Effector CD4-positive, alpha-beta T cell (primary cell): ENCODE data around the gene DHDDS.
"Not testable (repeated sequence)": the region's sequence is repeated elsewhere in the genome, so short reads cannot be mapped to it uniquely, and the experiment has no call there.

Experiments used
- DNase-seq: peaks from one replicate; pipeline ENCODE4 v3.0.0-alpha.2; 2020

Gene DHDDS

DNA sequence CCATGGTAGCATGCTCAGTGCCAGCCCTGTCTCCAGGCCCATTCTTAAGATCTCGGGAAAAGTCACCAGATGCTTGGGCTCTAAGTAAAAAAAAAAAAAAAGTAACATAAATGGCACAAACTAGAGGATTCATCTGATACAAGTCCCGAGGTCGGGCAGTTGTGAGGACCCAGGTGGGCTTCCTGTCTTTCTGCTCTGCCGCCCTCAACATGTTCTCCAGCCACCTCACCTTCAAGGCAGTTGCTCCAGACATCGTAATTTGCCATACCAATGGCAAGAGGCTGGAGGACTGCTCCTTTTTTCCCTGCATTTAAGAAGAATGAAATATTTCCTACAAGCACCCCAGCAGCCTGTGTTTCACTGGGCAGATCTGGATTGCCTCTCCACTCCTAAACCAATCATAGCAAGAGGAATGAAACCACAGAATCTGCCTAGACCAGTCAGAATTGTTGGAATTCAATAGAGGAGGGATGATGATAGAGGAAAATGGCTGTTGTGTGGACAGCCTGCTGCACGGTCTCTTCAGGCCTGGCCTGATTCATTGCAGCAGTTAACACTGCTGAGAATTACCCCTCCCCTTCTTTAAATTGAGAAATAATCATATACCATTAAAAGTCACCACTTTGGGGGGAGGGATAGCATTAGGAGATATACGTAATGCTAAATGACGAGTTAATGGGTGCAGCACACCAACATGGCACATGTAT, 45.5 kb downstream of the DHDDS start:
- DNase-seq: no peak

- DNase-seq: no peak
Observed at GRCh38 chr1:26478159-26478558, 46.0 kb downstream of the DHDDS start.

GRCh38 chr1:26478988-26479387, 46.9 kb downstream of the DHDDS start:
- no peak for DNase-seq

DNA sequence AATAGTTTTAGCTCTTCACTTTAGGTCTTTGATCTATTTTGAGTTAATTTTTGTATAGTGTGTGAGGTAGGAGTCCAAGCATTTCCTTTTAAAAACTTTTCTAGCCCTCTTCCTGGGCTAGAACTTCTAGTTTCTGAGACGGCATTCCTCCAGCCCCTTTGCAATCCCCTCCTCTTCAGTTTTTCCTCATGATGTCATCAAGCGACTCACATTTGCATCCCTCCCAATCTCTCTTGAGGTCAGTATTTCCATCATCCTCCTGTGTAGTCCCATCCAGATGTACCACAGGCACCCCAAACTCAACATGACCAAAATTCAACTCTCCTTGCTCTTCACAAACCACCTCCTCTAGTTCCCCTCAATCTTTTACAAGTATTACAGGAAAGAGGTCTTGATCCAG, 50.8 kb downstream of the DHDDS start:
- DNase-seq: no peak

DNA sequence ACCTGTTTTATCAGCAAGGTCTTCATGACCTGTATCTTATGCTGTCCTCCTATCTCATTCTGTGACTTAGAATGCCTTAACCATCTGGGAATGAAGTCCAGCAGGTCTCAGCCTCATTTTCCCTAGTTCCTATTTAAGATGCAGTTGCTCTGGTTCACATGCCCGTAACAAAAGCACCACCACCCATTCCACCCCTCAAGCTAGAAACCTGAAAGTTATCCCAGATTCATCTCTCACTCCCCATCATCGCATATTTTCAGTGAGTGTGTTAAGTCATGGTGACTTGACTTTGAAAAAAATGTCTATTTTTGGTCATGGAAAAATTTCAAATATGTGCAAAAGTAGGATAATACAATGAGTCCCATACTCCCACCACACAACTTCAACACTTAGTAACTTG, 51.9 kb downstream of the DHDDS start:
- no peak for DNase-seq

DNA sequence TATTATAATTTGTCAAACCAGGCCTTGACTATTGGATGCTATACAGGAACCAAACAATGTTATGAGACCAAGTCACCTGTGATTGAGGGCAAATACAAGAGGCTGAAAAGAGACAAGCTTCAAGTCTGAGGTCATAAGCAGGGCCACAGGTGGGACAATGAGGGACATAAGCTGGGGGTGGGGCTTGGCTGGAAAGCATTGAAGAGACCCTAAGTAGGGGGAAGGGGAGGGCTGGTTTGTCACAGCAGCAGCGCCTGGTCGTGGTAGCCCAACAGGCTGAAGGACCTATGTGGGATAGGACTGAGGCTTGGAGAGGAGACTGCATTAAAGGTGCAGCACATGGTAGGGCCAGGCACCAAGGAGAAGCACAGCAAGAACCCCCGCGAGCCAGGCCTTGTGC, 58.0 kb downstream of the DHDDS start:
- no peak for DNase-seq

- no peak for DNase-seq
Observed at GRCh38 chr1:26493267-26493666, 61.1 kb downstream of the DHDDS start.

- no peak for DNase-seq
Observed at GRCh38 chr1:26493938-26494337, 61.8 kb downstream of the DHDDS start.

- no peak for DNase-seq
Observed at GRCh38 chr1:26496861-26497260, 64.7 kb downstream of the DHDDS start.

DNA sequence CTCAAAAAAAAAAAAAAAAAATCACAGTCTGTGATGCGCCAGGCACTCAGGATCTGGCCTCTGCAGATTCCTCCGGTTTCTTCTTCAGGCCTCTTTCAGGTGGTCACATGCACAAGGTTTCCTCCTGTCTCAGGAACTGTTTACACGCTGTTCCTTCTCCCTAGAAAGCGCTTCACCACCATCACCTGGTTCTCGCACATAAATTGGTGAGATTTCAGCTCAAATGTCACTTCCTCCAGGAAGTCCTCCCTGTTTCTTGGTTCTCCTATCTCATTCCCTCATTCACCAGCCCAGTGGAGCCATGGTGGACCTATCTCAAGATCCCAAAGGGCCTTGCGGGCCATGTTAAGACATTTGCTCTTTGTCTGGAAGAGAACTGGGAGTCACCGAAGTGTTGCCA, 66.8 kb downstream of the DHDDS start:
- no peak for DNase-seq

GRCh38 chr1:26500488-26501175, 68.5 kb downstream of the DHDDS start:
- DNase-seq: peak; percentile 78

DNA sequence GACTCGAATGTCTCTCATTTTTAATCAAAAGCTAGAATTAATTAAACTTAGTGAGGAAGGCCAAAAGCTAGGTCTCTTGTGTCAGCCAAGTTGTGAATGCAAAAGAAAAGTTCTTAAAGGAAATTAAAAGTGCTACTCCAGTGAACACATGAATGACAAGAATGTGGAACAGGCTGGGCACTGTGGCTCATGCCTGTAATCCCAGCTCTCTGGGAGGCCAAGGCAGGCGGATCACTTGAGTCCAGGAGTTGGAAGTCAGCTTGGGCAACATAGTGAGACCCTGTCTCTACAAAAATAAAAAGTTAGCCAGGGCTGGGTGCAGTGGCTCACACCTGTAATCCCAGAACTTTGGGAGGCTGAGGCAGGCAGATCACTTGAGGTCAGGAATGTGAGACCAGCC, 78.6 kb downstream of the DHDDS start:
- not testable (repeated sequence) for DNase-seq

GRCh38 chr1:26515836-26516235, 83.7 kb downstream of the DHDDS start:
- DNase-seq: not testable (repeated sequence)

GRCh38 chr1:26516987-26517765, 85.1 kb downstream of the DHDDS start:
- DNase-seq: no peak

- no peak for DNase-seq
Observed at GRCh38 chr1:26517766-26518049, 85.6 kb downstream of the DHDDS start.

- DNase-seq: no peak
Observed at GRCh38 chr1:26518355-26518754, 86.2 kb downstream of the DHDDS start.

DNA sequence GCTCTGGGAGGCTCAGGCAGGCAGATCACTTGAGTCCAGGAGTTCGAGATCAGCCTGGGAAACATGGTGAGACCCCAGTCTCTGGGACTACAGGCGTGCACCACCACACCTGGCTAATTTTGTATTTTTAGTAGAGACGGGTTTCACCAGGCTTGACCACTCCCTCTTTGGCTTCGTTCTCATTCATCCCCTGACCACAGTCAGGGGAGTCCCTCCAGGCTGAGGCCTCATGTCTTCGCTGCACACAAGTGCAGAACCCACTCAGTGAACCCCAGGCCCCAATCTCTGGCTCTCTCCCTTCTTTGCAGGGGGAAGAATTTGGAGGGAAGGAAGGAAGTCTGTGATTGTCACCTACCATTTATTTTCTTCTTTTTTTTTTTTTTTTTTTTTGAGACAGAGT, 88.2 kb downstream of the DHDDS start:
- no peak for DNase-seq
